HepG2 (cell line): Measurements from ENCODE around the gene YBX2. TPM values are rescaled to one million over a fixed set of nuclear protein-coding genes. Genes with fewer than 3 reads are reported as not detected.

Experiments used
- AHDC1 ChIP-seq: sonication (generic); formaldehyde crosslinking; IDR thresholded peaks from 2 replicates; pipeline ENCODE4 v1.5.1; 2020; ENCODE audit warnings: mild to moderate bottlenecking, missing genetic modification reagents, borderline replicate concordance
- CREB1 ChIP-seq, 2 experiments: fragments of 450-650 bp in 1 of 2; IDR thresholded peaks; 2 replicates each; pipeline ENCODE4 v1.6.1; 2016 to 2017; ENCODE audit warnings: control low read depth in 1 of 2, mild to moderate bottlenecking in 1 of 2, missing compliant biosample characterization in 1 of 2, missing genetic modification characterization in 1 of 2
- EEA1 ChIP-seq: sonication (generic); formaldehyde crosslinking; IDR thresholded peaks from 2 replicates; pipeline ENCODE4 v1.5.1; 2020; ENCODE audit warnings: mild to moderate bottlenecking, missing genetic modification reagents, borderline replicate concordance
- ELF1 ChIP-seq: sonication (generic); formaldehyde crosslinking; IDR thresholded peaks from 2 replicates; pipeline ENCODE4 v1.4.0; 2020; ENCODE audit warnings: missing genetic modification reagents
- FOXA3 ChIP-seq: IDR thresholded peaks from 2 replicates; pipeline ENCODE4 v1.6.1; 2016; ENCODE audit warnings: missing genetic modification reagents, missing compliant biosample characterization
- GPN1 ChIP-seq: sonication (generic); formaldehyde crosslinking; IDR thresholded peaks from 2 replicates; pipeline ENCODE4 v1.5.1; 2020; ENCODE audit warnings: missing genetic modification reagents, borderline replicate concordance
- HMG20A ChIP-seq: IDR thresholded peaks from 2 replicates; pipeline ENCODE4 v1.6.1; 2016; ENCODE audit warnings: borderline replicate concordance
- HNRNPH1 ChIP-seq: fragments of 200-400 bp; formaldehyde crosslinking; optimal IDR thresholded peaks from 2 replicates; pipeline ENCODE3; 2017; ENCODE audit warnings: mild to moderate bottlenecking, low read depth, low read length
- JUND ChIP-seq: sonication (generic); formaldehyde crosslinking; IDR thresholded peaks from 2 replicates; pipeline ENCODE4 v1.8.0; 2022; ENCODE audit warnings: mild to moderate bottlenecking, missing genetic modification reagents
- KAT8 ChIP-seq: IDR thresholded peaks from 2 replicates; pipeline ENCODE4 v1.6.1; 2016; ENCODE audit warnings: missing genetic modification reagents, missing compliant biosample characterization
- MEF2D ChIP-seq: sonication (generic); formaldehyde crosslinking; IDR thresholded peaks from 2 replicates; pipeline ENCODE4 v1.5.1; 2020; ENCODE audit warnings: mild to moderate bottlenecking, missing genetic modification reagents
- NAIF1 ChIP-seq: sonication (generic); formaldehyde crosslinking; IDR thresholded peaks from 2 replicates; pipeline ENCODE4 v1.5.0; 2020; ENCODE audit warnings: mild to moderate bottlenecking, missing genetic modification reagents, borderline replicate concordance
- PCBP2 ChIP-seq: fragments of 200-400 bp; formaldehyde crosslinking; optimal IDR thresholded peaks from 2 replicates; pipeline ENCODE3; 2018; ENCODE audit warnings: low read length, low read depth; ENCODE audit not compliant: poor library complexity, severe bottlenecking
- PRDM4 ChIP-seq: sonication (generic); formaldehyde crosslinking; IDR thresholded peaks from 2 replicates; pipeline ENCODE4 v1.9.0; 2021; ENCODE audit warnings: missing genetic modification reagents, borderline replicate concordance
- SAP130 ChIP-seq: IDR thresholded peaks from 2 replicates; pipeline ENCODE4 v1.6.1; 2016; ENCODE audit warnings: low read depth
- SP4 ChIP-seq: sonication (generic); formaldehyde crosslinking; IDR thresholded peaks from 2 replicates; pipeline ENCODE4 v1.8.1; 2023; ENCODE audit warnings: mild to moderate bottlenecking, missing genetic modification reagents
- TCF12 ChIP-seq, 2 experiments: fragments of 450-650 bp in 1 of 2; sonication (generic) in 1 of 2; formaldehyde crosslinking in 1 of 2; IDR thresholded peaks; 2 replicates each; pipeline versions ENCODE4 v1.6.1 to v1.8.0; 2017 to 2022; ENCODE audit warnings: antibody characterized with exemption in 1 of 2, mild to moderate bottlenecking in 1 of 2, missing genetic modification reagents in 1 of 2, moderate library complexity in 1 of 2
- ZC3H4 ChIP-seq: sonication (generic); formaldehyde crosslinking; IDR thresholded peaks from 2 replicates; pipeline ENCODE4 v1.4.0; 2020; ENCODE audit warnings: missing genetic modification reagents, borderline replicate concordance
- ZNF34 ChIP-seq: sonication (generic); formaldehyde crosslinking; IDR thresholded peaks from 2 replicates; pipeline ENCODE4 v1.4.0; 2020; ENCODE audit warnings: mild to moderate bottlenecking, missing genetic modification reagents, borderline replicate concordance
- ZNF644 ChIP-seq: IDR thresholded peaks from 2 replicates; pipeline ENCODE4 v1.6.1; 2016; ENCODE audit warnings: low read depth
- ZNF777 ChIP-seq: sonication (generic); formaldehyde crosslinking; IDR thresholded peaks from 2 replicates; pipeline ENCODE4 v1.4.0; 2020; ENCODE audit warnings: missing genetic modification reagents
- ZSCAN9 ChIP-seq: IDR thresholded peaks from 2 replicates; pipeline ENCODE4 v1.6.1; 2016; ENCODE audit warnings: borderline replicate concordance
- polyA plus RNA-seq, 8 experiments: library from polyadenylated mRNA; depleted of rRNA in 3 of 8; stranded (reverse) in 7 of 8; unstranded in 1 of 8; fragments of >200 nt; fragmentation: Illumina TruSeq in 4 of 8; extraction: Trizol in 4 of 8; gene quantifications; 2 replicates each; pipeline versions ENCODE4 v1.2.1 to v1.2.3, GENCODE V29; 2011 to 2016; ENCODE audit warnings: low read depth in 4 of 8, missing spikeins in 1 of 8, mixed read lengths in 1 of 8; ENCODE audit not compliant: insufficient read depth in 1 of 8
- total RNA-seq, 5 experiments: library from RNA; depleted of rRNA; stranded (reverse); fragments of >200 nt; fragmentation: Illumina TruSeq; extraction: Trizol; gene quantifications; 2 replicates each; pipeline ENCODE4 v1.2.3, GENCODE V29; 2016; ENCODE audit warnings: low read depth in 1 of 5

YBX2 gene
- total and polyA plus RNA-seq, 2 of the 13 experiments (the other 11 are each of a cell fraction or from before 2014, with no cell fraction given): 0.12 to 0.22 TPM

GRCh38 chr17:7258731-7259554 is 35.5 kb downstream of the YBX2 start (continued):
- TF ChIP-seq NAIF1 (CRISPR knock-in tag) (peak; percentile 76; the same call in 1 of the 2 replicates), GPN1 (CRISPR knock-in tag) (no peak), PCBP2 (no peak), ZC3H4 (CRISPR knock-in tag) (0 out of 2 replicates have a peak, but pooled peaks have one; percentile 34), SAP130 (CRISPR knock-in tag) (peak; percentile 68), ZSCAN9 (CRISPR knock-in tag) (no peak), HMG20A (CRISPR knock-in tag) (peak; percentile 42; the same call in 1 of the 2 replicates), KAT8 (peak; percentile 35; the same call in 1 of the 2 replicates), PRDM4 (CRISPR knock-in tag) (no peak), SP4 (peak; percentile 75; the same call in 1 of the 2 replicates), MEF2D (CRISPR knock-in tag) (peak; percentile 58; the same call in 1 of the 2 replicates), JUND (CRISPR knock-in tag) (peak; percentile 56; the same call in 1 of the 2 replicates), FOXA3 (CRISPR knock-in tag) (0 out of 2 replicates have a peak, but pooled peaks have one; percentile 6), HNRNPH1 (no peak), ZNF777 (no peak), EEA1 (CRISPR knock-in tag) (no peak), AHDC1 (CRISPR knock-in tag) (no peak), TCF12 (IDR thresholded peaks at IDR 0.05) (no peak), TCF12 (CRISPR knock-in tag; IDR thresholded peaks at IDR 0.05) (0 out of 2 replicates have a peak, but pooled peaks have one; percentile 31), ELF1 (no peak), CREB1 (IDR thresholded peaks at IDR 0.05) (no peak), CREB1 (CRISPR knock-in tag; IDR thresholded peaks at IDR 0.05) (peak; percentile 81), ZNF644 (peak; percentile 44; the same call in 1 of the 2 replicates), ZNF34 (CRISPR knock-in tag) (peak; percentile 35; the same call in 1 of the 2 replicates)
